Thymus (tissue), 11 donors: ENCODE data around the gene UBE2I. TPM values are rescaled to one million over a fixed set of nuclear protein-coding genes. Genes with fewer than 3 reads are reported as not detected.
"Not testable (repeated sequence)": the region's sequence is repeated elsewhere in the genome, so short reads cannot be mapped to it uniquely, and the experiment has no call there.

ENCODE experiments used
- DNase-seq, 9 donors: peaks; one replicate each; pipeline ENCODE4 v3.0.0-alpha.2; 2013; ENCODE audit warnings: low spot score in 9 of 9, low read depth in 6 of 9, missing footprints in 1 of 9
- H3K27ac ChIP-seq, 2 donors: one replicate each; pipeline ENCODE4 v1.5.1; 2013; ENCODE audit warnings: control low read depth in 1 of 2, low read depth in 1 of 2, low read length in 1 of 2, mild to moderate bottlenecking in 1 of 2, moderate library complexity in 1 of 2
- H3K27me3 ChIP-seq, 2 donors: one replicate each; pipeline ENCODE4 v1.5.1; 2013; ENCODE audit warnings: low read length in 1 of 2; ENCODE audit not compliant: control insufficient read depth in 2 of 2, insufficient read depth in 1 of 2
- H3K36me3 ChIP-seq, 2 donors: one replicate each; pipeline ENCODE4 v1.5.1; 2013; ENCODE audit warnings: low read length in 1 of 2, mild to moderate bottlenecking in 1 of 2, moderate library complexity in 1 of 2; ENCODE audit not compliant: control insufficient read depth in 2 of 2, insufficient read depth in 2 of 2
- H3K4me1 ChIP-seq, 2 donors: one replicate each; pipeline ENCODE4 v1.5.1; 2013; ENCODE audit warnings: low read length in 2 of 2; ENCODE audit not compliant: control insufficient read depth in 2 of 2, insufficient read depth in 2 of 2
- H3K4me3 ChIP-seq, 2 donors: one replicate each; pipeline ENCODE4 v1.5.1; 2013; ENCODE audit warnings: low read length in 2 of 2, control low read depth in 1 of 2, mild to moderate bottlenecking in 1 of 2
- H3K9me3 ChIP-seq, 2 donors: one replicate each; pipeline ENCODE4 v1.5.1; 2013; ENCODE audit warnings: low read length in 1 of 2, mild to moderate bottlenecking in 1 of 2; ENCODE audit not compliant: control insufficient read depth in 2 of 2, insufficient read depth in 1 of 2
- WGBS: extraction: QIAGEN DNeasy Blood & Tissue Kit; methylation state at CpG from one replicate; pipeline ENCODE4 v1.1.7; 2013; 5-methylcytosine and 5-hydroxymethylcytosine counted together
- polyA plus RNA-seq: library from polyadenylated mRNA; stranded (reverse); fragments of 200-250 nt; gene quantifications from one replicate; pipeline ENCODE4 v1.2.3, GENCODE V29; 2013
- total RNA-seq: library from RNA; stranded (reverse); fragments of 120-200 nt; gene quantifications from one replicate; pipeline ENCODE4 v1.2.4, GENCODE V29; 2013
- donor health status: healthy.

UBE2I gene
- total and polyA plus RNA-seq, 2 donors: 58.5 to 105 TPM

GRCh38 chr16:1326391-1326790 is 17.0 kb downstream of the UBE2I start:
- no peak overlapping the region for H3K4me3 ChIP-seq

GRCh38 chr16:1326946-1327618 is 17.6 kb downstream of the UBE2I start:
- Histone ChIP-seq H3K4me1 (peaks cover 3 to 9% of the 10 kb centered on the region in 2 donors), H3K27ac (no peak overlapping the region), H3K4me3 (no peak overlapping the region), H3K9me3 (peaks cover 4 to 20% of the 10 kb centered on the region in 2 donors), H3K27me3 (peaks cover 15 to 24% of the 10 kb centered on the region in 2 donors), H3K36me3 (peaks cover 34 to 37% of the 10 kb centered on the region in 2 donors)
- WGBS: 91% methylated on average over 17 of the region's 17 CpGs
- no peak for DNase-seq

More at GRCh38 chr16:1326391-1326790, 17.0 kb downstream of the UBE2I start:
- H3K27ac ChIP-seq: no peak overlapping the region
- WGBS: 91% methylated on average over 17 of the region's 17 CpGs
- peaks cover 4 to 14% of the 10 kb centered on the region in 2 donors for H3K9me3 ChIP-seq
- peaks cover 0 to 2% of the 10 kb centered on the region in 2 donors for H3K4me1 ChIP-seq
- H3K36me3 ChIP-seq: peaks cover 41 to 44% of the 10 kb centered on the region in 2 donors
- no peak for DNase-seq
- peaks cover 8 to 17% of the 10 kb centered on the region in 2 donors for H3K27me3 ChIP-seq

GRCh38 chr16:1327619-1327947 is 18.1 kb downstream of the UBE2I start:
- H3K27ac ChIP-seq: no peak overlapping the region
- WGBS: 90% methylated on average over 5 of the region's 5 CpGs
- H3K36me3 ChIP-seq: peaks cover 31 to 36% of the 10 kb centered on the region in 2 donors
- H3K4me3 ChIP-seq: no peak overlapping the region
- H3K9me3 ChIP-seq: peaks cover 4 to 24% of the 10 kb centered on the region in 2 donors
- DNase-seq: no peak
- peaks cover 3 to 12% of the 10 kb centered on the region in 2 donors for H3K4me1 ChIP-seq
- H3K27me3 ChIP-seq: peaks cover 20 to 29% of the 10 kb centered on the region in 2 donors

- H3K27ac ChIP-seq, DNase-seq, H3K4me3 ChIP-seq: not testable (repeated sequence)
- Histone ChIP-seq H3K9me3 (peaks cover 4 to 30% of the 10 kb centered on the region in 2 donors), H3K4me1 (peaks cover 3 to 12% of the 10 kb centered on the region in 2 donors), H3K27me3 (peaks cover 25 to 34% of the 10 kb centered on the region in 2 donors), H3K36me3 (peaks cover 30 to 35% of the 10 kb centered on the region in 2 donors)
- WGBS: 95% methylated on average over 20 of the region's 20 CpGs
Observed at GRCh38 chr16:1328136-1328535, 18.7 kb downstream of the UBE2I start.

- Histone ChIP-seq H3K27me3 (peaks cover 33 to 42% of the 10 kb centered on the region in 2 donors), H3K9me3 (peaks cover 4 to 31% of the 10 kb centered on the region in 2 donors), H3K36me3 (peaks cover 22 to 27% of the 10 kb centered on the region in 2 donors), H3K4me1 (peaks cover 7 to 13% of the 10 kb centered on the region in 2 donors)
- H3K27ac ChIP-seq, DNase-seq, H3K4me3 ChIP-seq: not testable (repeated sequence)
- WGBS: 97% methylated on average over 10 of the region's 10 CpGs
Observed at GRCh38 chr16:1328961-1329360, 19.5 kb downstream of the UBE2I start.

GRCh38 chr16:1330260-1330914 is 21.0 kb downstream of the UBE2I start:
- H3K9me3 ChIP-seq: peaks cover 5 to 31% of the 10 kb centered on the region in 2 donors
- 79% methylated on average over 17 of the region's 17 CpGs for WGBS
- H3K4me1 ChIP-seq: peaks cover 8 to 19% of the 10 kb centered on the region in 2 donors
- no peak overlapping the region for H3K27ac ChIP-seq
- no peak for DNase-seq
- peaks cover 7 to 13% of the 10 kb centered on the region in 2 donors for H3K36me3 ChIP-seq
- no peak overlapping the region for H3K4me3 ChIP-seq
- H3K27me3 ChIP-seq: peaks cover 47 to 56% of the 10 kb centered on the region in 2 donors

- Histone ChIP-seq H3K4me3 (no peak overlapping the region), H3K9me3 (peaks cover 6 to 34% of the 10 kb centered on the region in 2 donors), H3K27me3 (peaks cover 54 to 63% of the 10 kb centered on the region in 2 donors), H3K27ac (no peak overlapping the region), H3K36me3 (peaks cover 0 to 6% of the 10 kb centered on the region in 2 donors), H3K4me1 (peaks cover 8 to 19% of the 10 kb centered on the region in 2 donors)
- no peak for DNase-seq
- 63% methylated on average over 22 of the region's 22 CpGs for WGBS
Observed at GRCh38 chr16:1330931-1331711, 21.7 kb downstream of the UBE2I start.

GRCh38 chr16:1331712-1332617 is 22.5 kb downstream of the UBE2I start:
- Histone ChIP-seq H3K4me3 (peak overlapping the region in 1 of 2 donors; percentile 22), H3K27ac (no peak overlapping the region), H3K27me3 (peaks cover 61 to 72% of the 10 kb centered on the region in 2 donors), H3K36me3 (peaks cover 0 to 4% of the 10 kb centered on the region in 2 donors), H3K9me3 (peaks cover 6 to 40% of the 10 kb centered on the region in 2 donors), H3K4me1 (peaks cover 8 to 19% of the 10 kb centered on the region in 2 donors)
- WGBS: 5% methylated on average over 34 of the region's 34 CpGs
- DNase-seq: peak in 2 of 9 donors; percentile 34 to 60
